Stimulated activated CD8-positive, alpha-beta memory T cell treated with anti-CD3 and anti-CD28 coated beads, Interleukin-4, amount 100 ng/mL, for 1 hour (primary cell): Measurements from ENCODE around the gene ARID3A.
A peak's percentile ranks its signal among the peaks of the same experiment; 100 is the strongest.
"Not testable (repeated sequence)": the region's sequence is repeated elsewhere in the genome, so short reads cannot be mapped to it uniquely, and the experiment has no call there.

Experiments used
- DNase-seq, 2 donors: peaks; one replicate each; pipeline ENCODE4 v3.0.0-alpha.2; 2020; ENCODE audit warnings: low read depth in 2 of 2, low spot score in 1 of 2

Gene ARID3A

DNA sequence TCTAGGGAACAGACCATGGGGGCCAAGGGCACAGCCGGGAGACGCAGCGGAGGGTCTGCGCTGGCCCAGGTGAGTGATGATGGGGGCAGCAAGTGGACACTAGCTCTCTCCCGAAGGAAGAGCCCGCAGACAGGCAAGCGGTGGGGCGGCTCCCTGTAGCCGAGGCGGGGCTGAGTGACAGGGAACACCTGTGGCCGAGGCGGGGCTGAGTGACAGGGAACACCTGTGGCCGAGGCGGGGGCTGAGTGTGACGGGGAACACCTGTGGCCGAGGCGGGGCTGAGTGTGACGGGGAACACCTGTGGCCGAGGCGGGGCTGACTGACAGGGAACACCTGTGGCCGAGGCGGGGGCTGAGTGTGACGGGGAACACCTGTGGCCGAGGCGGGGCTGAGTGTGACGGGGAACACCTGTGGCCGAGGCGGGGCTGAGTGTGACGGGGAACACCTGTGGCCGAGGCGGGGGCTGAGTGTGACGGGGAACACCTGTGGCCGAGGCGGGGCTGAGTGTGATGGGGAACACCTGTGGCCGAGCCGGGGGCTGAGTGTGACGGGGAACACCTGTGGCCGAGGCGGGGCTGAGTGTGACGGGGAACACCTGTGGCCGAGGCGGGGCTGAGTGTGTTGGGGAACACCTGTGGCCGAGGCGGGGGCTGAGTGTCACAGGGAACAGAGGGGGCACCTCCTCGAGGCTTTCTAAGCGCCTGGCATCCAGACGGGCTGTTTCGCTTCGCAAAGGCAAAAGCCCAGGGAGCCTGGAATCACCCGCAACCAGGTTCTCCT lies 34.2 kb upstream of the ARID3A start:
- not testable (repeated sequence) for DNase-seq

GRCh38 chr19:892243-892893 lies 33.5 kb upstream of the ARID3A start:
- no peak for DNase-seq

GRCh38 chr19:892894-893689 lies 32.7 kb upstream of the ARID3A start, which contains the start of the genes MED16 and RNU6-9:
Gene MED16 (minus strand): TSS chr19:893187. CDS start chr19:891131, 2,056 bp downstream.
Gene RNU6-9 (plus strand): TSS chr19:893484.
- DNase-seq, result peak; percentile 76 to 80

DNA sequence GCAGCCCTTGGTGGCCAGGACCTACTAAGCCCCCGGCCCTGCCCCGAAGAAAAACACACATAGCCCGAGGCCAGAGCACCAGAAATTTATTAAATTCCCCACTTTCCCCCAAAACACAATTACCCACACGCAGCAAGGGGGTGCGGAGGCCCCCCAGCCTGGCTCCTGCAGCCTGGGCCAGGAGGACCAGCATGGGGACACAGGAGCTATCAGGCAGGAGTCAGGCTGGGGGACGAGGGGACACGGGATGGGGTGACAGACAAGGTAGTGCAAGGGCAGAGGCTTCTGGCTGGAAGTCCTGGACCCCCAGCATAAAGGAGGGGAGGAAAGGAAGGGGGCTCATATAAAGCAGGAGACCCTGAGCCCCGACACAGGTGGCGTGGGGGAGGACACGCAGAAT lies 29.4 kb upstream of the ARID3A start:
- DNase-seq, result no peak

DNA sequence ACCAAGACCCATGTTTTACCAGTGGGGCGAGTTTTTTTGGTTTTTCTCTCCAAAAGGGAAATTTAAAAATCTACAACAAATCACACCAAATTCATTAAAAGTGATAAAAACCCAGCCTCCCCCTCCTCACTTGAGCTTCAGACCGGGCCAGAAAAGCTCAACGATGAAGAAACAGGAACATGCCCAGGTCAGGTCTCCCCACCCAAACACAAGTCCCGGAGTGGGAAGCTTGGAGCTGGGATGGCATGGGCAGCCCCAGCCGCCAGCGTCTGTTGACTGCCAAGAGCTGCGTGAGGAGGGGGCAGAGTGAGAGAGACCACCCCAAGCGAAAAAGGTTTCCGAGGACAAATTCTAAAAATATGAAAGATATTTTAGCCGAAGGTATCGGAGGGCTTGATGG lies 28.8 kb upstream of the ARID3A start:
- DNase-seq, result no peak

GRCh38 chr19:897442-898039 lies 28.3 kb upstream of the ARID3A start:
- DNase-seq, result no peak

GRCh38 chr19:898663-899062 lies 27.2 kb upstream of the ARID3A start:
- DNase-seq, result no peak

DNA sequence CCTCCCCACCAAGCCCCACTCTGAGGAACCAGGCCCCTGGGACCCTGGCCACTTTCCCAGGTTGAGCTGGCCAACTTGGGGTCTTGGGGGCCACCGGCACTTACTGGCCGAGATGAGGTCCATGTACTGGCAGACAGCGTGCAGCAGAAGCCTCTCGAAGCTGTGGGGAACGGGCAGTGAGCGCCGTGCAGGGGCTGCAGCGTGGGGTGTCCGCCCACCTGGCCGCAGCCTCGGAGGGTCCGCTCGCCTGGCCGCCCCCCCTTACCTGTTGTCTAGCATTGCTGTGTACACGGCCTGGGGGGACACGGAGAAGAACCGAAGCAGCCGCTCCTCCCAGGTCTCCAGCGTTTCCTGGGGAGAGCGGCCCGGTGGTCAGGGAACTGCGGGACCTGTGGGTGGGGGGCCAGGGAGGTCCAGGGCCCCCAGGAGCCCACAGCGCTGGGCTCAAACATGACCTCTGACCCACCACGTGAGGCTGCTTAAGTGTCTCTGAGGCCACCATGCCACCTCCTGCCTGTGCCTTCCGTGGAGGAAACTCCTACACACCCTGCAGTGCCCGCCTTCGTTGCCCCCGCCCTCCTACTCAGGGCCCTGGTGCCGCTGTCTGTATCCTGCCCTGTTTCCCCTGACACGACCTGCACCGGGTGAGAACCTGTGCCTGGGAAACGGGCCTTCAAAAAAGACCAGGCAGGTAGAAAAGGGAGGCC lies 26.3 kb upstream of the ARID3A start:
- DNase-seq, result no peak

- no peak for DNase-seq
These were observed 25.9 kb upstream of the ARID3A start for GRCh38 chr19:900043-900301.

DNA sequence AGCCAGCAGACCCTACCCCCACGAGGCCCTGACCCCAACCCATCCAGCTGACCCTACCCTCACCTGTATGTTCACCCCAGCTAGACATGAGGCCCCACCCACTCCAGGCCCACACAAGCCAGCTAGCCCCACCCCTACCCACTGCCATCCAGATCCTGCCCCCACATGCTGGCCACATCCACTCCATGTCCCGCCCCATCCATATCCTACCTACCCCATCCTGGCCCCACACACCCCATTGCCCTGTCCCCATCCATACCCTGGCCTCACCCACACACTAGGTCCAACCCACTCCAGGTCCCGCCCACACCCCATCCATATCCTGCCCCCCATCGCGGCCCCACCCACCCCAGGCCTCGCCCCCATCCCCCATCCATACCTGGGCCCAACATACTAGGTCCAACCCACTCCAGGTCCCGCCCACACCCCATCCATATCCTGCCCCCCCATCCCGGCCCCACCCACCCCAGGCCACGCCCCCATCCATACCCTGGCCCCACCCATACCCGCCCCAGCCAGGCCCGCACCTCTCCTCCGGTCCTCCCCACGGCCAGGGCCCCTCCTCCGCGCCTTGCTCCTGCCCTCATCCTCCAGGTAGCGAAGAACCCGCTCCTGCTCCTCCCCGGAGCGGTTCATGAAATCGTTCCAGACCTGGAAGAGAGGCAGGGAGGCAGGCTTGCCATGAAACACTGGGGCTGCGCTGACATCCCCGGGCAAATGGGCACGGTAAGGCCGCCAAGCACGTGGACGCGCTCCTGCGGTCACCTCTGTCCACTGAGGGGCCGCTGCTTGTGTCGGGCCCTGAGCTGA lies 25.3 kb upstream of the ARID3A start:
- DNase-seq, result no peak

DNA sequence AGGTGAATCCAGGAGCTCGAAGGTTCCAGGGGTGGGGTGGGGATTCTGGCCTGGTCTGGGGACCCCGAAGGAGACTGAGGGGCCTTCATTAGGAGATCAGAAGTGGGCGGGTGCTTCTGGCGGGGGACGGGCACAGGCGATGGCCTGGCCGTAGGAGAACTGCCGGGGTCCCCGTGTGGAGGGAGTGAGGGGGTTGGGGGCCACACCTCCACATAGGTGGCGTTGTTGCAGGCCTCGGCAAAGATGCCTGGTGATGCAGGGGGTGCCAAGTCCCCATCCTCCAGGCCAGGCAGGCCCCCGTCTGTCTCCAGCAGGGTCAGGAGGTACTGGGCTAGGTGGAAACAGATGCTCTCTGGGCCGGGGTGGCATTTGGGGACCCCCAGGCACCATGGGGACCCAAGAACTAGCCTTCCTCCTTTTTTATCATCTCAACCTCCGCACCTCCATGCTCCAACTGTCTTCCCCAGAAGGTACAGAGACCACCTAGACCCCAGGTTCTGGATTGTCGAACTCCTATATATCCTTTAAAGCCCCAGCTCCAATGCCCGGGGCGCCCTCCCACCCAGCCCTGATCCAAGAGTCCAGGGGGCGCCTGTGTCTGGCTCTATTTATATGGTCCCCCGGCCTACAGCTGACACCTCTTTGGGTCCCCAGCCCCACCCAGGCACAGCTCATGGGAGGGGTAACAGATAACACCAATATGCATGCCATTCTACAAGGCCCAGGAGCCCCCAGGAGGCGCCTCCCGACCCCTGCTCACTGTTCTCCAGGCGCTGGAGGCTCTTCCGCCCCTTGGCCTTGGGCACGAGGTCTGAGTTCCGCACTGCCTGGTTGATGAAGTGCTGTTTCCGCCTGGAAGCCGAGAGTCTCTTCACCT lies 24.4 kb upstream of the ARID3A start:
- DNase-seq, result no peak

DNA sequence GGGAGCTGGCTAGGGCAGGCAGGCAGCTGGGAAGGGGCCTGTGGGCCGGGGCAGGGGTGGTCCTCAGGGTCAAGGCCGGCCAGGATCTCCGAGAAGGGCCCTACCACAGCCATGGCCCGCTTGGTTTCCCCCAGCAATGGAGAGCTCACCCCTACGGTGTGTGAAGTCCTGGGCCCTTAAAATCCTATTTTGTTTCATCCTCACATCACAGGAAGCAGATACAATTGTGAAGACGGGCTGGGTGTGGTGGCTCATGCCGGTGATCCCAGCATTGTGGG lies 23.8 kb upstream of the ARID3A start:
- no peak for DNase-seq

- no peak for DNase-seq
These were observed 23.2 kb upstream of the ARID3A start for GRCh38 chr19:902446-903226.

- no peak for DNase-seq
These were observed 22.5 kb upstream of the ARID3A start for GRCh38 chr19:903266-903797.

GRCh38 chr19:904545-904944 lies 21.3 kb upstream of the ARID3A start:
- no peak for DNase-seq

- no peak for DNase-seq
These were observed 19.4 kb upstream of the ARID3A start for GRCh38 chr19:906480-906879.

DNA sequence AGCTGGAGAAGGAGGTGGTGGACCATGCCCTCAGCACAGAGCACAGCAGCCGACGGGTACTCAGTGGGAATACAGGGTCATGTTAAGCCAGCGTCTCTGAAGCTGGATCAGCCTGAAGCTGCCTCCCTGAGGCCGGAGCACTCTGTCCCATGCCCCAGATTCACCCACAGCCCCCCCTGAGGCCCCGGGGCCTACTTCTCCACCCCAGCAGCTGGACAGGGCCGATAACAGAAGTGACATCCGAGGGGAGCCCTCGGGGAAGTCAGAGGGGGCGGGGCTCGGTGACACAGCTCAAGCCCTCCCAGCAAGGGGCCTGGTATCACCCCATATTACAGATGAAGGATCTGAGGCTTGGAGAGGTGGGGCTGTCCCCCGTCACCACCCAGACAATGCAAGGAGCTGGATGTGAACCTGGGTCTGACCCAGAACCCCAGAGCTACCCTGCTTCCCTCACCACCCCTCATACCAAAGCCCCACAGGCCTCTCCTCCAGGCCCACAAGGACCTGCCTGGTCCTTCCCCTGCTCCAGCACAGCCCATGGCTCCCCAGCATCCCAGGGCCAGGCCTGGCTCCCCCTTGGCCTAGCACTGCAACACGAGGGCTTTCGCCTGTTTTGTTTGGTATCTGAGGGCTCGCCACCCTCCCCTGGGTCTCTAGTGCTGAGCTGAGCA lies 18.5 kb upstream of the ARID3A start:
- DNase-seq, result no peak
